Inflammatory macrophage (primary cell): ENCODE data around the gene RPP40.

Experiments
- DNase-seq, 2 donors: peaks; one replicate each; pipeline ENCODE4 v3.0.0-alpha.2; 2020 to 2022

Gene RPP40

DNA sequence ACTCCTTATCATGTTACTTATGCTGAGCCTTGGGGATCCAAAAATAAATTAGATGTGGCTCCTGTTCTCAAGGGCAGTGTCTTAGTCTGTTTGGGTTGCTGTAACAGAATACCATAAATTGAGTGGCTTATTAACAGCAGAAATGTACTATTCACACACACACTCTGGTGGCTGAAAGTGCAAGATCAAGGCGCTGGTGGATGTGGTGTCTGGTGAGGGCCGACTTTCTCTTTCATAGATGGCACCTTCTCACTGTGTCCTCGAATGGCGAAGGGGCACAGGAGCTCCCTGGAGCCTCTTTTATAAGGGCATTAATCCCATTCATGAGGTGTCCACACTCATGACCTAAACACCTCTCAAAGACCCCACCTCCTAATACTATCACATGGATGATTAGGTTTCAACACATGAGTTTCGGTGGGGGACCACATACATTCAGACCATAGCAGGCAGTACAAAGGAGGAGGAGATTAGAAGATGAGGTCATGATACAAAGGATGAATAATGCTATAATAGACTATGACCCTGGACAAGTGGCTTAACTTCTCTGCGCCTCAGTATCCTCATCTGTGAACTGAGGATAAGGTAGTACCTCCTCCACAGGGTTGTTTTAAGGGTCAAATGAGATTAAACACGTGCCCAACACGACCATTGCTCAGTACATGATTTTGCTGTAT is 34.1 kb downstream of the RPP40 start:
- DNase-seq: no peak

DNA sequence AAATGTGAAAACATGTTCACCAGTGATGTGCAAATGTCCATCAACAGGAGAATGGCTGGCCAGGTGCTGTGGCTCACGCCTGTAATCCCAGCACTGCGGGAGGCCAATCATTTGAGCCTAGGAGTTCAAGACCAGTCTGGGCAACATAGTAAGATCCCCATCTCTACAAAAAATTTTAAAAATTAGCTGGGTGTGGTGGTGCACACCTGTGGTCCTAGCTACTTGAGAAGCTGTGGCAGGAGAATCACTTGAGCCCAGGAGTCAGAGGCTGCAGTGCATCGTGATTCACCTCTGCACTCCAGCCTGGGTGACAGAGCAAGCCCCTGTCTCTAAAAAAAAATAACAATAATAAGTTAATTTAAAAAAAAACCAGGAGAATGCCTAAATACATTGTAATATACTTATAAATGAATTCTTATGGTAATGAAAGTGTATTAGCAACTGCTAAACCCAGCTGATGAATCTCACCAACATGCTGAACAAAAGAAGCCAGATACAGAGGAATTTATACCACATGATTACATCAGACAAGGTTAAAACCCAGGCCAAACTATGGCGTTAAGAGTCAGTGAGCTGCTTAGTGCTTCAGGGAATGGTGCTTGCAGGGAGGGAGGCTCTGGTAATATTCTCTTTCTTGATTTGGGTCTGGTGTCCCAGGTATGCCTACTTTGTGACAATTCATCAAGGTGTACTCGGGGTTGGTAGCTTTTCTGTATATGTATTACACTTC is 36.4 kb downstream of the RPP40 start:
- no peak for DNase-seq

DNA sequence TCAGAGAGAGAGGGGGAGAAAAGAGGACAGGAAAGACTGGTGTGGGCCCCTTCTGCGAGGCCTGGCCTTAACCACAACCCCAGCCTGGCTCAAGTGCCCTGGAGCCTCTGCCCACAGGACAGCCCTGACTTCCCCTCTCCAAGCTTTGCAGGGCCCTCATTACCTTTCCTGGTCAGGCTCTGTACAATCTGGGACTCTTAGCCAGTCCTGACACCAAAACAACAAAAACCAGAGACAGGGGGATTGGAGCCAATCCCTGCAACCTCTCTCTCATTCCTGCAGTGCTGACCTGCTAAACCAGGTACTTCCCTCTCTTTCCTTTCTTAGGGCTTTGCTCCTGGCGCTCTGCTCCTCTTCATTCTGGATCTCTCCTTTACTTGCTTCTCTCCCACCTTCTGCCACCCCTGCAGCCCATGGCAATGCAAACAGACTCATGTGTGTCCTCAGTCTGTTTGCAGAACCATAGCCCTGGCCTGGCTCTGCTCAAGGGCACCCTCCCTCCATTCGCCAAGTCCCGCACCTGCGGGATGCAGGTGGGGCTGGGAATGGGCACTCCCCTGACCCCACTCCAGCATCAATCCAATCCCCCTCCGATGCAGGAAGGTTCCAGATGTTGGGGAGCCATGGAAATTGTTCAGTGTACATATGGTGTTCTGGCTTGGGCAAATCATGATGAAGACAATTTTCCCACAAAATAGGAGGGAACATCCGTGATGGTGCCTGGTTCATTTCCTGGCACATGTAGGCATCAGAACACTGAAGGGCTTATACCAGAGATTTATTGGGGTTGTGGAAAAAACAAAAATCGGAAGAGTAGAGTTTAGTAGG is 38.1 kb downstream of the RPP40 start:
- no peak for DNase-seq

DNA sequence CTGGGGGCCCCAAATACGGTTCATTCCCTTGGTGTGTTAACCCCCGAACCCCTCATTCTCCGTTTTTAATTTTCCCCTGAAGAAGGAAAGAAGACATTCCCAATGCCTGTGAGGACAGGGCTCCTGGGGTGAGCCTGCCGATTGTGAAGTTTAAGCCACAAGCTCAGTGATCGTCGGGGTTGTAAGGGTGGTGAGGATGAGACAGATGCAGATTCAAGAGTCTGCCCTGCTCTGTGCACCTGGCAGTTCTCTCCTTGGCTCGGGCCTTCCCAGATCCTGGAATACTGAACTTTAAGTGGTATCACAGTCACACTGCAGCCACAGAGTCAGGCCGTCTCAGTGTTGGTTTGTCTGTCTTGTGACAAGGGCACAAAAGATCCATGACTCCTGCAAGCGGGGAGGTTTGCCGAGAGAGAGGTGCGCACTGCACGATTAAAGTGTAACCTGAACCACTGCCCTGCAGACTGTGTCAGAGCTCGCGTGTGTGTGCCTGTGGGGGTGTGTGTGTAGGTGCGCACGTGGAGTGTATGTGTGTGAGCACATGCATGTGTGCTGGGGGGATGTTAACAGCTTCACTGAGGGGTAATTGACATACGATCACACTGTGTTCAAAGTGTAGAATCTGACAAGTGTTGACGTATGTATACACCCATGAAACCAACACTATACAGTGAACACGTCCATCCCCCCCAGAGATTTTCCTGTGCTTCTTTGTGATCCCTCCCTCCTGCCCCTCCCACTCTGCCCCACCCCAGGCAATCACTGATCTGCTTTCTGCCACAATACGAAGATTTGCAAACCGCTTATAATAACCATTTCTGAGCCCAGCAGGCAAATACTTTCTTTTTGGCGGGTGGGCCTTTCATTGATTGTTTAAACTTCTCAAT is 38.9 kb downstream of the RPP40 start:
- DNase-seq: no peak

- no peak for DNase-seq
These were observed 40.9 kb downstream of the RPP40 start for GRCh38 chr6:4962905-4963304.

GRCh38 chr6:4961322-4962168 is 42.3 kb downstream of the RPP40 start:
- no peak for DNase-seq

GRCh38 chr6:4958624-4959023 is 45.2 kb downstream of the RPP40 start:
- no peak for DNase-seq

GRCh38 chr6:4957521-4958231 is 46.2 kb downstream of the RPP40 start:
- DNase-seq: no peak

DNA sequence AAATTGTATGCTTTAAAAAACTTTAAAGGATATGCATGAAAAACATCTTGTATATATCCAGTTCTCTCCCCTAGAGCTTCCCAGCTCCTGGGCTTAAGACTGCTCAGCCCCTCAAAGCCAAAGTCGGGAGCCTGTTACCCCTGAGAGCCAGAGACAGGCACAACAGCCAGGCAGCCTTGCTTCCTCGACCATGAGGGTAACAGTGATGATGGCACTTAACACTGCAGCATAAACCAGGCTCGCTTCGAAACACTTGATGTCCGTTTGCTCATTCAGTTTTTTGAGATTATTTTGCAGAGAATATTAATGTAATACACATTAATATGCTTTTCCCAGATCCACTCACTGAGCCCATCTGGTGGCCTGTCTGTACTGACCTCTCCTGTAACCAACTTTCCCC is 47.2 kb downstream of the RPP40 start:
- DNase-seq: no peak

DNA sequence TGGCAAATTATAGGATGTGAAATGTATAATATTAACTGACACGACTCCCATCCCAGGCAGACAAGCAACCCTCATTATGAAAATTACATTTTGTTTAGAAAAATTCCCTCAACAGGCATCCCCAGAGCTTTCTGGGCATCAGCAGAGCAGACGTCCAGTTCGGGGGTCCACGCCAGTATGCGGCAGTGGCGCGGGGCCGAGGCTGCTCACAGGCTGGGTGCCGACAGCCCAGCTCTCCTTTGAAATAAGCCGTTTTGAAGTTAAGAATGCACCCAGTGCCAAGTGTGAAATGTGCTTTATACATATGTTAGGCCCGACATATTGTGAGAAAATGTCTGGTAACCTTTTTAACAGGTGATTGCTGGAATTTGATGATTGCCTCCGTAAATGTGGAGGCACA is 50.4 kb downstream of the RPP40 start:
- DNase-seq: no peak

- DNase-seq: no peak
These were observed 52.9 kb downstream of the RPP40 start for GRCh38 chr6:4950836-4951533.

DNA sequence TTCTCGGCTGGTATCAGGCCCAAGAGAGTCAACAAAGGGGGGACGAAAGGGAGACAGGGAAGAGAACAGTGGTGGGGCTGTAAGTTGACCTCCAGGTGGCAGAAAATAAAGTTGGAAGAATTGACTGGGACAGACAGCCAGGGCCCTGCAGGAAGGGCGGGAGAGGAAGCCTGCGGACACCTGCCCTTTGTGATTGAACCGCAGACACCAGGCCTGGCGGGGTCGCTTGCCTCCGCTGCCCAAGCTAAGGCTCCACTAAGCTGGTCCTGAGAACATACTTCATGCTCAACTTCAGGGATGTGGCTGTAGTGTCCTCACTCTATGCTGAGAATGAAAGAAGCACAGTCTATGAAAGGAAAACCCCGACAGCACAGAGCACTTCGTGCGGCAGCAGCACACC is 53.8 kb downstream of the RPP40 start:
- no peak for DNase-seq

- DNase-seq: no peak
These were observed 54.9 kb downstream of the RPP40 start for GRCh38 chr6:4948781-4949450.

- no peak for DNase-seq
These were observed 56.1 kb downstream of the RPP40 start for GRCh38 chr6:4947716-4948115.

- DNase-seq: no peak
These were observed 57.3 kb downstream of the RPP40 start for GRCh38 chr6:4946521-4946920.
